Esophagus squamous epithelium (tissue), 5 donors: ENCODE results near the gene CYP17A1. TPM values are rescaled to one million over a fixed set of nuclear protein-coding genes. Genes with fewer than 3 reads are reported as not detected.

ENCODE experiments used
- DNase-seq: peaks from one replicate; lab custom pipeline; 2025; lab: John Stamatoyannopoulos, UW
- H3K27ac ChIP-seq, 4 donors: fragments of 200-600 bp; sonication (generic); one replicate each; pipeline ENCODE4 v1.5.1; 2016 to 2019; ENCODE audit warnings: mild to moderate bottlenecking in 1 of 4
- H3K27me3 ChIP-seq, 4 donors: fragments of 200-600 bp; sonication (generic); 1 replicate in 3 of 4; 2 replicates in 1 of 4; pipeline versions ENCODE4 v1.5.1 to v1.6.0; 2017 to 2021; ENCODE audit warnings: antibody characterized with exemption in 1 of 4
- H3K36me3 ChIP-seq, 3 donors: fragments of 200-600 bp; sonication (generic); one replicate each; pipeline ENCODE4 v1.5.1; 2016 to 2019
- H3K4me1 ChIP-seq, 3 donors: fragments of 200-600 bp; sonication (generic); one replicate each; pipeline ENCODE4 v1.5.1; 2017 to 2019
- H3K4me3 ChIP-seq, 4 donors: fragments of 200-600 bp; sonication (generic); 1 replicate in 3 of 4; 2 replicates in 1 of 4; pipeline ENCODE4 v1.5.1; 2016 to 2019; ENCODE audit warnings: mild to moderate bottlenecking in 2 of 4, moderate library complexity in 1 of 4
- H3K9me3 ChIP-seq, 3 donors: fragments of 200-600 bp; sonication (generic); one replicate each; pipeline ENCODE4 v1.5.1; 2016 to 2019
- POLR2A ChIP-seq, 4 donors: fragments of 450-650 bp; IDR thresholded peaks; one replicate each; pipeline ENCODE4 v1.6.1; 2017; ENCODE audit warnings: antibody characterized with exemption in 4 of 4, mild to moderate bottlenecking in 4 of 4, moderate library complexity in 3 of 4
- WGBS, 2 donors: methylation state at CpG; one replicate each; pipeline ENCODE4 v1.1.5; 2018; 5-methylcytosine and 5-hydroxymethylcytosine counted together
- intact Hi-C: fragments of 100-400 bp; cut with DNase I; formaldehyde crosslinking; loops from one replicate; pipeline ENCODE4 v1.15.0; 2022
- total RNA-seq, 4 donors: library from RNA; depleted of rRNA; stranded (reverse); fragments of >200 nt; gene quantifications; one replicate each; pipeline ENCODE4 v1.1.0, GENCODE V29; 2016
- TF ChIP-seq, protein P1 (sequence below), 6 experiments: fragments of 450-650 bp in 4 of 6; fragments of 200-600 bp in 2 of 6; sonication (generic) in 2 of 6; IDR thresholded peaks; one replicate each; pipeline ENCODE4 v1.5.1; 2016 to 2019; ENCODE audit warnings: antibody characterized with exemption in 6 of 6, mild to moderate bottlenecking in 4 of 6, moderate library complexity in 4 of 6
- donor health status: DM: yes; HTN: yes; CAD: no.

The CYP17A1 gene
- total RNA-seq, 4 donors from 2014 or later, result not detected

DNA sequence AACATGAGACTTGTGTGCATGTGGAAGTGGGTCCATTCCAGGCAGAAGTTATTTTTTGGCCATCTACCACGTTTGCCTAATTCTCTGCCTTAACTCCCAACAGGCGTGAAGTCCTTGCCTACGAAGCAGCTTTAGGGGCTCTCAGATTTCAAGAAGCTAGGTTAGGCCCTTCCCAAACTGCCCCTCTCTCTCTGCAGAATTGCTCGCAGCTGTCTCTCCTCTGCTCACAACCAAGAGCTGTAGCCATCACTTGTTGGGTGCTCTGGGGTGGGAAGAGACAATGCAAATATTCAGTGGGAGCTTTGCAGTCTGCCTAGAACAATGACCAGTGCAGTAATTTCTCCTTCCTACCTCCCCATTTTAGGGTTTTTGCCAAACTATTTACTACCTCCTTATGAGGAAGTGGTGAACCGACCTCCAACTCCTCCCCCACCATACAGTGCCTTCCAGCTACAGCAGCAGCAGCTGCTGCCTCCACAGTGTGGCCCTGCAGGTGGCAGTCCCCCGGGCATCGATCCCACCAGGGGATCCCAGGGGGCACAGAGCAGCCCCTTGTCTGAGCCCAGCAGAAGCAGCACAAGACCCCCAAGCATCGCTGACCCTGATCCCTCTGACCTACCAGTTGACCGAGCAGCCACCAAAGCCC is 24.9 kb downstream of the CYP17A1 start:
- peaks cover 14 to 57% (median 23%) of the 10 kb centered on the region in 3 donors for H3K4me1 ChIP-seq
- WGBS, 2 donors, result 64 to 87% methylated on average over 5 to 7 of the region's 9 CpGs
- no peak overlapping the region for H3K4me3 ChIP-seq
- DNase-seq, result no peak
- intact Hi-C loops, result no loop called here
- peaks cover 12 to 71% (median 29%) of the 10 kb centered on the region in 3 donors for H3K36me3 ChIP-seq
- no peaks in the 10 kb centered on the region for H3K9me3 ChIP-seq
- H3K27ac ChIP-seq, result peak overlapping the region in 3 of 4 donors; percentile 30 to 39 (median 30)
- H3K27me3 ChIP-seq, result no peaks in the 10 kb centered on the region
- TF ChIP-seq POLR2A (IDR thresholded peaks at IDR 0.05), result no peak
- TF ChIP-seq, protein P1, sequence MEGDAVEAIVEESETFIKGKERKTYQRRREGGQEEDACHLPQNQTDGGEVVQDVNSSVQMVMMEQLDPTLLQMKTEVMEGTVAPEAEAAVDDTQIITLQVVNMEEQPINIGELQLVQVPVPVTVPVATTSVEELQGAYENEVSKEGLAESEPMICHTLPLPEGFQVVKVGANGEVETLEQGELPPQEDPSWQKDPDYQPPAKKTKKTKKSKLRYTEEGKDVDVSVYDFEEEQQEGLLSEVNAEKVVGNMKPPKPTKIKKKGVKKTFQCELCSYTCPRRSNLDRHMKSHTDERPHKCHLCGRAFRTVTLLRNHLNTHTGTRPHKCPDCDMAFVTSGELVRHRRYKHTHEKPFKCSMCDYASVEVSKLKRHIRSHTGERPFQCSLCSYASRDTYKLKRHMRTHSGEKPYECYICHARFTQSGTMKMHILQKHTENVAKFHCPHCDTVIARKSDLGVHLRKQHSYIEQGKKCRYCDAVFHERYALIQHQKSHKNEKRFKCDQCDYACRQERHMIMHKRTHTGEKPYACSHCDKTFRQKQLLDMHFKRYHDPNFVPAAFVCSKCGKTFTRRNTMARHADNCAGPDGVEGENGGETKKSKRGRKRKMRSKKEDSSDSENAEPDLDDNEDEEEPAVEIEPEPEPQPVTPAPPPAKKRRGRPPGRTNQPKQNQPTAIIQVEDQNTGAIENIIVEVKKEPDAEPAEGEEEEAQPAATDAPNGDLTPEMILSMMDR (IDR thresholded peaks at IDR 0.05), result no peak

DNA sequence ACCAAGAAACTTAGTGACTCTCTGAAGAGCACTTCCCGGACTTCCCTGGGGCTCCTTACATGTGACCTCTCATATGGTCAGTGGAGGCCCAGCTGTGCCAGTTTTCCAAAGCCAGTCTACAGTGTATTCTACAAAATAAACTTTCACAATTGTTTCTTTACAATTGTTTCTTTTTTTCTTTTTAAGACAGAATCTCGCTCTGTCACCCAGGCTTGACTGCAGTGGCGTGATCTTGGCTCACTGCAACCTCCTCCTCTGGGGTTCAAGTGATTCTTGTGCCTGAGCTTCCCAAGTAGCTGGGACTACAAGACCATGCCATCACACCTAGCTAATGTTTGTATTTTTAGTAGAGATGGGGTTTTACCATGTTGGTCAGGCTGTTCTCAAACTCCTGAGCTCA is 25.9 kb downstream of the CYP17A1 start:
- WGBS, 2 donors, result 97 to 98% methylated on average over 3 of the region's 3 CpGs
- peak overlapping the region in 1 of 4 donors; percentile 30 for H3K27ac ChIP-seq
- H3K4me1 ChIP-seq, result peaks cover 9 to 54% (median 18%) of the 10 kb centered on the region in 3 donors
- no peaks in the 10 kb centered on the region for H3K9me3 ChIP-seq
- no peak for DNase-seq
- H3K4me3 ChIP-seq, result no peak overlapping the region
- H3K27me3 ChIP-seq, result no peaks in the 10 kb centered on the region
- intact Hi-C loops, result no loop called here
- TF ChIP-seq POLR2A (IDR thresholded peaks at IDR 0.05), result no peak
- TF ChIP-seq, protein P1 (IDR thresholded peaks at IDR 0.05), result no peak
- peaks cover 12 to 78% (median 29%) of the 10 kb centered on the region in 3 donors for H3K36me3 ChIP-seq

DNA sequence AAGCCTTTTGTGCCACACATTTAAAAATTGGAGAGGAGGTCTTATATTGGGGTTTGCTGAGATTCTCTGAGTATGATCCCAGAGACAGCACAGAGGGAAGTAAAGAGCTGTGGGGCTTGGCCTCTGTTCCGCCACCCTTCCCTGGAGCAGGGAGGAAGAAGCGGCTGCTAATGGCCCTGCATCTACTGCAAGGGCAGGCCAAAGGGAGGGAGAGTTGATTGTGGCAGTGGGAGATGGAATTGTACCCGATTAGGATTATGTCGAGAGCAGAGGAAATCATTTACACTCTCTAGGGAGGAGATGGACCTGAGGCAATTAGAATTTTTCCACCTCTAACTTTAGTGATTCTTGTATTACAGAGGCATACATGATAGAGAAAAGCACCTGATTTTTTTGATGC is 28.8 kb downstream of the CYP17A1 start:
- no peak for DNase-seq
- Histone ChIP-seq H3K9me3 (no peaks in the 10 kb centered on the region), H3K4me1 (peaks cover 0 to 33% (median 7%) of the 10 kb centered on the region in 3 donors), H3K27me3 (no peaks in the 10 kb centered on the region), H3K27ac (no peak overlapping the region), H3K36me3 (peaks cover 12 to 77% (median 23%) of the 10 kb centered on the region in 3 donors), H3K4me3 (no peak overlapping the region)
- WGBS, 2 donors, result 81 to 83% methylated on average over 4 of the region's 4 CpGs
- no peak for TF ChIP-seq POLR2A (IDR thresholded peaks at IDR 0.05)
- TF ChIP-seq, protein P1 (IDR thresholded peaks at IDR 0.05), result no peak
- intact Hi-C loops, result loop anchor here (10.0 kb wide), 1 partner anchor 54 kb away; no protein-coding TSS in a partner anchor

DNA sequence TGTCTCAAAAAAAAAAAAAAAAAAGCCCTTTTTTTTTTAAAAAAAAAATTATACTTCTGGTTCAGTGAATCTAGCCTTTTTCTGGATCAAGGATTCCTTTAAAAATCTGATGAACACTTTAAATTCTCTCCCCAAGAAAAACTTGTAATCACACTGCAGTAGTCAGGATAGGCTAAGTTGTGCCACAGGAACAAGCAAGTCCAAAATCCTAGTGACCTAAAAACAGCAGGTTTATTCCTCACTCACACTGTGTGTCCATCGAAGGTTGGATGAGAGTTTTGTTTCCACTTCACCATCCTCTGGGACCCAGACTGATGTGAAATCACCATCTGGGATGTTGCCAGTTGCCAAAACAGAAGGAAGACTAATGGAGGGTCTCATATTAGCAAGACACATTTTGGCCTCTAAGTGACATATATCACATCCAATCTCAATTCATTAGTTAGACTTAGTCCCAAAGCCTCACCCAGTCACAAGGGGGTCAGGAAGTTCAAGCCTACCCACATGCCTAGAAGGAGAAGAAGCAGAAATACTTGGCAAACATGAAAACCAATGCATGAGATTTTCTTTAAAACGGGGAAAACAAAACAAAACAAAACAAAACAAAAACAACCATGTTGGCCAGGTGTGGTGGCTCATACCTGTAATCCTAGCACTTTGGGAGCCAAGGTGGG is 32.7 kb downstream of the CYP17A1 start:
- peak overlapping the region in 2 of 4 donors; percentile 11 to 79 for H3K27ac ChIP-seq
- intact Hi-C loops, result loop anchor here (10.0 kb wide), 1 partner anchor 50 kb away; no protein-coding TSS in a partner anchor

More for the DNA sequence above, 32.7 kb downstream of the CYP17A1 start:
- WGBS, 2 donors, result 68 to 73% methylated on average over 2 of the region's 2 CpGs
- TF ChIP-seq POLR2A (IDR thresholded peaks at IDR 0.05), result no peak
- TF ChIP-seq, protein P1 (IDR thresholded peaks at IDR 0.05), result no peak
- Histone ChIP-seq H3K4me1 (peaks cover 20 to 59% (median 36%) of the 10 kb centered on the region in 3 donors), H3K36me3 (peaks cover 0 to 72% (median under 1%) of the 10 kb centered on the region in 3 donors), H3K9me3 (no peaks in the 10 kb centered on the region), H3K27me3 (no peaks in the 10 kb centered on the region), H3K4me3 (no peak overlapping the region)
- DNase-seq, result no peak
